ENCODE data around the gene PMPCA.

PMPCA gene

GRCh38 chr9:136374183-136374575 is 36.3 kb upstream of the PMPCA start:
- DNase-seq, result no peak

GRCh38 chr9:136375096-136375495 is 35.4 kb upstream of the PMPCA start:
- no peak for DNase-seq

- DNase-seq, result no peak
Measured at GRCh38 chr9:136376457-136376856, 34.0 kb upstream of the PMPCA start.

- peak; percentile 29 to 54 for DNase-seq
Measured at GRCh38 chr9:136377341-136378169, 32.9 kb upstream of the PMPCA start.

GRCh38 chr9:136378170-136379002 is 32.1 kb upstream of the PMPCA start:
- DNase-seq, result no peak

- DNase-seq, result no peak
Measured at GRCh38 chr9:136379003-136379287, 31.5 kb upstream of the PMPCA start.

GRCh38 chr9:136379401-136379800 is 31.1 kb upstream of the PMPCA start:
- DNase-seq, result no peak

GRCh38 chr9:136379891-136380290 is 30.6 kb upstream of the PMPCA start:
- no peak for DNase-seq

GRCh38 chr9:136380381-136380780 is 30.1 kb upstream of the PMPCA start:
- no peak for DNase-seq

GRCh38 chr9:136381311-136381710 is 29.1 kb upstream of the PMPCA start:
- DNase-seq, result no peak

- no peak for DNase-seq
Measured at GRCh38 chr9:136381966-136382513, 28.4 kb upstream of the PMPCA start.

GRCh38 chr9:136383436-136383835 is 27.0 kb upstream of the PMPCA start:
- DNase-seq, result no peak

GRCh38 chr9:136385015-136385414 is 25.4 kb upstream of the PMPCA start:
- no peak for DNase-seq

- no peak for DNase-seq
Measured at GRCh38 chr9:136386018-136386417, 24.4 kb upstream of the PMPCA start.

- DNase-seq, result no peak
Measured at GRCh38 chr9:136387217-136387616, 23.2 kb upstream of the PMPCA start.

- no peak for DNase-seq
Measured at GRCh38 chr9:136389396-136389795, 21.1 kb upstream of the PMPCA start.

- no peak for DNase-seq
Measured at GRCh38 chr9:136391737-136392537, 18.5 kb upstream of the PMPCA start.

GRCh38 chr9:136392538-136393449 is 17.7 kb upstream of the PMPCA start:
- no peak for DNase-seq

- DNase-seq, result no peak
Measured at GRCh38 chr9:136393531-136393930, 16.9 kb upstream of the PMPCA start.

- no peak for DNase-seq
Measured at GRCh38 chr9:136394312-136395019, 16.0 kb upstream of the PMPCA start.

GRCh38 chr9:136395020-136395340 is 15.5 kb upstream of the PMPCA start:
- DNase-seq, result no peak
